ENCODE data around the gene LHFPL6.
"Not testable (repeated sequence)": the region's sequence is repeated elsewhere in the genome, so short reads cannot be mapped to it uniquely, and the experiment has no call there.

Gene LHFPL6

DNA sequence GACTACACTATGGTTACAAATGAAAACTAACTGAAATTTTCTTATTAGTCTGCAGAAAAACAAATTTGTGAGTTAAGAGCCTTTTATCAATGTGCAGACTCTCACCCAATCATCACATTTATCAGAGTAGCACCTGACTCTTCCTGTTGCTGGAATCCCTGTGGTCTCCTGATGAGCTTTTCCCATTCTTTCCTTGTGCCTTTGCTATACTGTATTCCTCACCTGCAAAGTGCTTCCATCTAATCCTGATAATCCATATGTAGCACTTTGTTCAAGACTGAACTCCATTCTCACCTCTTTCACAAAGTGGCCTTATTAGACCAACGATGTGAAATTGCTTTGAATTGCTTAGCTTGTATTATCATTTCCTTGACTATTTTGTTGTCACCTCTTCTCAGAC is 225.3 kb downstream of the LHFPL6 start:
- DNase-seq: no peak

DNA sequence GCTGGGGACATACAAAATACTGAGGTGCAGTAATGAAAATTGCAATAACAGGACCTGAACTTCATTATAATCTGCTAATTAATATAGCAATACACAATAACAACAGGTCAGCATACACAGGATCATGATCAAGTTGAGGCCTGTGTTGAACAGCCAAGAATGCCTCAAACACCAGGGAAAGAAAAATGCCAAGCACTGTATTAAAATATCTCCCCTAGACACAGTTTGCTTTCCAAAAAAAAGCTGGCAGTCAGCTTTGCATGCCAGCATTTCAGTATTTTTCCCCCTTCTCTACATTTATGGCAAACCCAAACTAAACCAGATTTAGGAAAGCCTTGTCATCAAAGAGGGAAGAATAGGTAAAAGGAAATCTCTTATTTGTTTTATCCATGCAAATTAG is 226.9 kb downstream of the LHFPL6 start:
- DNase-seq: peak; percentile 76

DNA sequence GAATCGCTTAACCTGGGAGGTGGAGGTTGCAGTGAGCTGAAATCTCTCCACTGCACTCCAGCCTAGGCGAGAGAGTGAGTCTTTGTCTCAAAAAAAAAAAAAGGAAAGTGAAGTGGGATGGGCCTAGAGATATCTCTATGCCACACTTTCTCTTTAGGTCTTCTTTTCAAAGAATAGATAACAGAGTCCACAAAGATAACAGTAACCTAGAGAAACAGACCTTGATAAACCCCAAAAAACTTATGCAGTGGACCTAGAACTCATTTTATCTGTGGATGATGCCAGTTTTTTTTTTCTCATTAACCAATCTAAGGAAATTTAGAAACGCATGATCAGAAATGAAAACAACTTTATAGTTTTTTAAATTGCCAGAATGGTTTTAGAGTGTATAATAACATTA is 227.4 kb downstream of the LHFPL6 start:
- DNase-seq: no peak

DNA sequence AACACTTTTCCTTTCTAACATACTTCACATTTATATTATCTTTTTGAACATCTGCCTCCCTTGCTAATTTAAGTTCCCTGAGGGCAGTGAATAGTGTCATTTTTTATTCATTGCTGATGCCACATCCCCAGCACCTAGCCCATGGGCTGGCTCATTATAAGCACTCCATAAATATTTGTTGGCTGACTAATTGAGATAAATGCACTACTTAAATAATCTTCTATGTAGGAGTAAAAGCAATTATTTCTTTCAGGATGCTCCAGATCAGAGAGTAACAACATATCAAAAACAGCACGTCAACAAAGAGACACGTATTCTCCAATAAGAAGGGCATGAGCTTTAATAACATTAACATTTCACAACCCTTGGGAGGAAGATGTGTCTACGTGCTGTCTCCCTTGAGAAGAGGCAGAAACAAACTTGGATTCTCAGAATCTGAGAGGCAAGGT is 228.2 kb downstream of the LHFPL6 start:
- DNase-seq: no peak

DNA sequence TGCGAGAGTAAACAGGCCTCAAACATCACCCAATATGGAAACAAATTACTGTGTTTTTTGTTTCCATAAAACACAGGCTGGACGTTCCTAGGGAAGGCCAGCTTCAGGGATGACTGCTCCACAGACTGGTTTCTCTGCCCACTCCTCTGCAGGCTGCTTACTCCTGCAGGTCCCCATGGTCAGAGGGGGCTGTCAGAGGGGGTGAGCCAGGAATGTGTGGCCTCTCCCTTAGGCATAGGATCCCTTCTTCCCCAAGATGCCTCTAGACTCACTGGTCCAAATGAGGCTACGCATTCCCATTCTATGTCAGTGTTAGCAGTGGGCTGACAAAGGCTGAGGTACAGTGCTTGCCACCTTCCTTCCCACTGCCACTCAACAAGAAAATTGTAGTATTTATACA is 229.8 kb downstream of the LHFPL6 start:
- no peak for DNase-seq

DNA sequence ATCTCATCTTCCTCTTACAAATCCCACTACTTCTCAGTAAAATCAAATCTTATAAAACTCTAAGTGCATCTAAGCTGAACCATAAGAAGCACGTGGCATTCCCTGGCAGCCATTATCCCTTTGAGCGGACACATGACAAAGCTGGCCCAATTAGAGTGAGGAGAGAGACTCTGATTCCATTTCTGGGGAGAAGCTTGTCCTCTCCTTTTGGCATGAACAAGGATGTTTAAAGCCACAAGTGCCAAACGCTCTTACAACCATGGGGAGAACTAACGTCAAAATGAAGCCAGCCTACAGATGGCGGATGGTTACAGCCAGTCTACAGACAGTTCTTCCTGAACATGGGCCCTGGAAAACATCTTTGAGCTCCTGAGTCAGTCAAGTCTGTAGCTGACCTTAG is 231.3 kb downstream of the LHFPL6 start:
- no peak for DNase-seq

DNA sequence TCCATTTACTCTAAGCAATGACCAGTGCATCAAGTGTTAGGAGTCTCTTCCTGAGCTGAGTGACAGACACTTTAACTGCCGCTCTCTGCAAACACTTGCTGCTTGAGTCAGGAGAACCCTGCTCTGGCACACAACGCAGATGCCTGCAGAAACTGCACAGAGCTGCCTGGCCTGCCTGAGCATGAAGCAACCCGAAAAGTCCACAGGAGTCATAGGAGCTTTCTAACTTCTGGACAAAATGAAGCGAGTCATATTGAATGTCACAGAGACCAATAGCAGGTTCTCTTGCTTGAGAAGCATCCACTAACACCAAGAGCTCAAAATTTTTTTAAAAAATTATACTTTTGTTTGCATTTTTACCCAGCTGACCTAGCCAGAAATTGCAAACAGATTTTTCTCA is 232.4 kb downstream of the LHFPL6 start:
- no peak for DNase-seq

DNA sequence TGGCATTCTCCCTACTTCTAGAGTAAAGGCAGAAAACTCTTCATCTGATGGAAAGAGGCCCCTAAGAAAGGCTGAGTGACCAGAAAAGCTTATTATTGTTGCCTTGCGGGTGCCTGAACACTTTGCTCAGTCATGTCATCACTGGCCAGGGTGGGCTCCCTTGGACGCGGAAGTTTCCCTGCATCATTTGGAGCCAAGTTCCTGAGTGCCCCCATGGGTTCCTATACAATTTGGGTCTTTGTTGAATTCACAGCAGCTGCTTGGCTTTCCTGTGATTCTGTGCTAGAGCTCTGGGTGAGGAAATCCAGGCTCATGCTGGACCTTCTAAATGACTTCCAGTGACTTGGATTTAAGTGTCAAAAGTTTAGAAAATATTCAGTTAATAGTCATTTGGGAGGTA is 232.9 kb downstream of the LHFPL6 start:
- DNase-seq: no peak

DNA sequence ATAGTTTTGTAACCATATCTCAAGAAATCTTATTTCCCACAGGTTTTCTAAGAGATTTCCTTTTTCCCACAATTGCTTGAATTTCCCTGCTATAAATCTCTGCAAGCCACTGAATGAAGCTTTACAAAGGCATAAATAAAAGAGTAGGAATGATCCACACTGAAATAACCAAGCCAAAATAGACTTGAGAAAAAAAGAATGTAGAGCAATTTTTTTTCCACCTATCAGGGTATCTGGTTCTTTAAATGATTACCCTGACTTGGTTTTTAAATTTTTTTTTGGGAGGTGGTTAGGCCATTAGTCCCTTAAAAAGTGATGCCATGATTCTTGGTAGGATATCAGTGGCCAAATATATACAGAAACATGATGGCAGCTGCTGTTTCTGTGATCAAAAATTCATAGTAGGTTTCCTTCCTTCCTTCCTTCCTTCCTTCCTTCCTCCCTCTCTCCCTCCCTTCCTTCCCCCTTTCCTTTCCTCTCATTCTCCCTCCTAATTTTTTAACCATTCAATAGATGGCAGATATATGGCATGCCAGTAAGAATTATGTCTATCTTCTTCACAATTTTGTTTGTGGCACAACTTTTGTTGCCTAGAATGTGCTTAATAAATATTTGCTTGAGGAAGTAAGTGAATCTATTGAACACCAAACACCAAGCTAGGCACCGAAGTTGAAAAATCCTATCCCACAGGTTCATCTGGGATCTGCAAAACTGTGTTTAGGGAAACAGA is 233.7 kb downstream of the LHFPL6 start:
- DNase-seq: no peak

DNA sequence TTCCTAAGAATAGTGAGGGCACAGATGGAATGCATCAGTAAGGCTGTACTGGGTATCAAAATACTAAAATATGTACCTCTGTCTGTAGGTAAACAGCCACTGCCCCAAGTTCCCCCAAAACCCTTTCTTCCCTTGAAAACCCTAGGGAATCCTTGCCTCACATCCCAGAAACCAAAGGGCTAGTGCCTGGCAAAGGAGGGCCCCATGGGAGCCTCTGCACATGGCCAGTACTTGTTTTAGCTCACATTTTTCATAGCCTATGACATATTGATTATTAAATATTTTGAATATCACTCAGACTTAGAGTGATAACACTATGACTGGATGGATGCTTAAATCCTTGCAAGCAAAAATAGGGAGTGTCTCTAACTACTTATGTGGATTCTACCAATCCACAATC is 237.1 kb downstream of the LHFPL6 start:
- no peak for DNase-seq

DNA sequence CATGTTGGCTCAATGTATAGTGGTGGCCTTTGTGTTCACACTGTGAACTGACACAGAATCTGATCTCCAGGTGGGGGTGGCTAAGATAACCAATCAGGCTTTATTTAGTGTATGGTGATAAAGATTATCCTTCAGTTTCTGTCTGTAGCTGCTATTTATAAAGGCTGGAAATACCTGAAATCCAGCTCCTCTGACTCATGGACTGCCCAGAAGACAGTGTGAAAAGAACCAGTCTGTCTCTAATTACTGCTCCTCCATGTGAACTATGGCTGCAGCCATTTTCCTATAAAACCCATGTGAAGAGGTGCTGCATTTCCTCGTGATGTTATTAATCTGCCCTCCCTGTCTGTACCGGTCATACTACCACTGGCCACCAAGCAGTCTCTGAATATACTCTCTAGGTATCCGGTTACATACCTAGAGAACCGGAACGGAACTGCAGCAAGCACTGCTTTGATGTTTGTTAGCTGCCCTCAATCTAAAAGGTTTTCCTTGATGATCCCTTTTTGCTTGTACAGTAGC is 238.0 kb downstream of the LHFPL6 start:
- peak; percentile 87 for DNase-seq

DNA sequence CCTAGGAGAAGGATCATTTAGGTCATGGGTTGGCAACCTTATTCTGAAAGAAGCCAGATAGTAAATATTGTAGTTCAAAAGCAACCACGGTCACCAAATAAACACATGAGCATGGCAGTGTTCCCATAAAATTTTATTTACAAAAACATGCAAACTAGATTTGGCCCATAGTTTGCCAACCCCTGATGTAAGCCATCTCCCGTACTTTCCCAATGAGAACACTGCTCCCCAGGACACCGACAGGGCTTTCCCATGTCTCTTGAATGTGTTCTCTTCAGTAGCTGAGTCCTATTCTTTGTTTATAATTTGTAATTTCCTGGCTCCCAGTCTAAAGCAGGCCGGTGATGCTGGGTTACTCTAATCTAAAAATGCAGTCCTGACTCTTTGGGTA is 239.6 kb downstream of the LHFPL6 start:
- no peak for DNase-seq

DNA sequence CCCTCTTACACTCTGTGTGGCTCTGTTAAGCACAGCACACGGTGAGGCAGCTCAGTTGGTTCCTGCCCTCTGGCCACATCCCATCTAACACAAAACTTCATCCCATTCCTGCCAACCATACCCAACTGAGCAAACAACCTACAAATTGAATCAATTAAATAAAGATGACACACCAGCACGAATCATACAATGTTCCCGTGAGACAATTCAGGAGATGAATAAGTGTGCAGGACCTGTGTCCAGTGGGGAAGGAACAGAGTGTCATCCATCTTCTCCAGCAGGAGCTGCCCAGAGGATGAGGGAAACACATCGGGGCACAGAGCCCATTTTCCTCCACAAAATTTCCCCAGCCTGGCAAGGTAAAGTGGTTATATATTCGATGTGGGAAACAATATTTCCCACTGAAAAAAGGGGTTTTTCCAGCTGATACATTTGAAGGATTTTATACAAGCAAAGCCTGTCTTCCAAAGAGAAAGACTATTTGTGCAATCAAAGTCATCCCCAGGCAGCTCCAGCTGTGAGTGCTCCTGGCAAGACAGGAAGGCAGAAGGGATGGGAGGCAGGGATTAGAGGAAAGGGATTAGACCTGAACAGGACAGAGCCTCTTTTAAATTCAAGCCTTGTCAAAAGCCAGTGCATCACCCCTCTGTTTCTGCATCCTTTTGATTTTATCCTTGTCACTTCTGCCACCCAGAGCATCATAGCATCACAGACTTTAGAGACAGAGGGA is 240.2 kb downstream of the LHFPL6 start:
- no peak for DNase-seq

DNA sequence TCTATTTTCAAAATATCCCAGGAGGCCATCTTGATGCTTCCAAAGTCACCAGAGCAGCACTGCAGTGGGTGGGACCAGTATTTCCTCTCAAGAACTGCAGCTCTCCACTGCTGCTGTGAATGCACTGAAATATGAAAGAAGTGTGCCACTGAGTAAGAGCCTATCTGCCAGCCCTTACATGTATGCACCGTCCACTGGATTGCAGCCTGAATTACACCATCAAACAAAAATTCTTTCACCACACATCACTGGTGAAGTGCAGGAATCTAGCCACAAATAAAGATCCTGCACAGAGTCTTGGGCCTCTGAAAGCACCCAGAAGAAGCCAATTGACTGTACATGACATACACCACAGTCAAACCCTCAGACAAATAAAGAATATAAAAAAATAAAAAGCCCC is 249.0 kb downstream of the LHFPL6 start:
- DNase-seq: no peak

DNA sequence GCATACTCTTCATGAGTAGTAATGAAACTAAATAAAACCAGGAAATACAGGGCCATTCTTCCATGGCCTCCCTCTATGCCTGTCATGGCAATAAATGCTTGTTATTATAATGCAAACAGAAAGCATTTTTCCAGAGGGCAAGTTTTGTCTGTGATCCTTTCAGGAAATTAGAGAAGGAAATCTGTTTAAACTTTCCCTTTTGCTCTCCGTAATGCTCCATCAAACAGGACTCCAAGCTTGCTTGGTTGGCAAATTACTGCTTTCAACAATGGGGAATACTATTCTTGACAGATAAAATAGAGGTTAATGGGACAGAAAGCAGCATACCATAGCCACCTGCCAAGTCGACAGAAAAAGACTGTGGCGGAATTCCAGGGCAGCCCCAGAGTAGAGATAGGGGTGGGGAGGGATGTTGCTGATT is 252.5 kb downstream of the LHFPL6 start:
- no peak for DNase-seq

DNA sequence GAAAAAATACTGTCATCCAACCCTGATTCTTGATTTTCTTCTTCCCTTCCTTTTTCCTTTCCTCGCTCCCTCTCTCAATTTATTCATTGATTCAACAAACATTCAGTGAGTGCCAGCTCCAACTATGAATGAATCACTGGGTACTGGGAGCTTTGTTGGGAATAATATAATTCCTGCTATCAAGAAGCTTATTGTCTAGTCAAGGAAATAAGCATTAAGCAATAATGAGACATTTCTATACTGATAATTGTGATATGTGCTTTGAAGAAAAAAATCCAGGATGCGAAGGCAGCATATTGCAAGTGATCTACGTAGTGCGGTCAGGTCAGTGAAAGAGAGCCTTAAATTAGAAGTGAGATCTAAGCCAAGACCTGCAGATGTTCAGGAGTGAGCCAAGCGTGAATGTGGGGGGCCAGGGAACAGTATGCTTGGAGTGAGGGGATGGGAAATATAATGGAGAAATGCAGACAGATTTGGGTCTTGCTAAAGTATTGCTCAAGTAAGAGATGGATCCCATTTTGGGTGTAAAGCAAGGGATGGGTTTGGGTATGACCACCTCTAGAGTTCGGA is 253.5 kb downstream of the LHFPL6 start:
- no peak for DNase-seq

DNA sequence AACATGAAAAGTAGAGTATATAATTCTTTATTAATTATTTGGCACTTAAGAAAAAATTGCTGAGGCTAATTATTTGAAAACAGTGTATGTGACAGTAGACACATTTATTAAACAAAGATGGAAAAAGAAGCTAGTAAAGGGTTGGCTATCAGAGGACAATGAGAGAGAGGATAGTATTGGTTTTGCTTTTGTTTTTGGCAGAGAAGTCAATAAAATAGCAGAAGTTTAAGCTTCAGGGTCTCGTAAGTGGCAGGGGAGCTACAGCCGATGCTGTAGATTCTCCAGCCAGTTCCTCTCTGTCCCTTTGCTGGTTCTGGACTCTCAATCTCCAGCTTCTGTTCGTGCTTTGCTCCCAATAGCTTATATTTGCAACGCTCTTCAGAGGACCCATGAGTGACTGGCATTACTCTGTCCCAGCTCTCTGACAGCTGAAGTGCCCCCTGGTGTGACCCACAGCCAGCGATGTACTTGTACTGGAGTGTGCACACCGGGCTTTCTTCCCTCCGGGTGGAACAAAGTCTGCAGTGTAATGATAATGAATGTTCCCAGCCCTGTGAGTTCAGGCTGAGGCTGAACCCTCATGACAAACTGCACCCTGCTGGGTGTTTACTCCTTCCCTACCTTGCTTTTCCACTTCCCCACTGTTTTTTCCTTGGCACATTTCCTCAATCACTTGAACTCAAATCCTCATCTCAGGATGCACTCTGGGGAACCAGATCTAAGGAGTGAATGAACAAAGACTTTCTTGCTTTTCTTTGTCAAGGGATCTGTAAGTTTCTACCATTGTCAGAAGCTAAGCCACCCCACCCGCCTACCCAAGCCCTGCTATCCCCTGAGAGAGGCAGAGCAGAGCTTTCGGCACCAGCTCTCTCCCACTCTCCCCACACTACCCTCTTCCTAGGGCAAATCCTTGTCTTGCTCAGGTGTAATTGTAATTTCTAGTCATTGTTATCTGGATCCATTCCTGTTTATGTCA is 254.8 kb downstream of the LHFPL6 start:
- no peak for DNase-seq

DNA sequence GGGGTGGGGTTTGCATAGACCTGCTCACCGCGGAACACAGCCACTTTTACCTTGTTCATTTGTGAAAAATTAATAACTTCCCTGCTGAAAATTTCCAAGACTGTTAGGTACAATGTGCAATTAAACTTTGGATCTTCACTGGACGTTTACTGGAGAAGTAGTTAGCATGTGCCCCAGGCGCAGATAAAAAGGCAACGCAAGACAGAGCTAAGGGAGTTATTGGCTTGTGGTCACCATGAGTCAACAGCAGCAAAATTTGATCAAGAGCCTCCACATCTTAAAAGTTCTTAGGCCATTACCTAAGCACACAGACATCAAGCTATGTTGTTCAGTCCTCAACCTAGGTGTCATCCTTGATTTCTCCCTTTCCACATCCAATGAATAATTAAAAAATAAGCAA is 257.0 kb downstream of the LHFPL6 start:
- DNase-seq: no peak

DNA sequence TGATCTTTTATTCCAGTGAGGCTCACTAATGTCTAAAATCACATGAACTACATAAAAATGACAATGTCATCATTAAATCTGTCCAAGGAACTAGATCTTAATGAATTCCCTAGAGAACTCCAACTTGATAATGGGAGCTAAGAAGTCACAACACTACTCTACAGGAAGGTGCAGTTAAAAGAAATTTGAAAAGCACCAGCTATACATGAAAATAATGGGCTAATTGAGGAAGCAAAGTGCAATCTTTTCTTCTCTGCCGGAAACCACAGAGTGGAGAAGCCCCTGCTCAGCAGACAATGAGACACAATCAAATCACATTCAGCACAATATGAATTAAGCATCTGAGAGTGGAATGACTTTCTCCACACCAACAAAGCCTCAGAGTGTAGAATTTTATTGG is 261.7 kb downstream of the LHFPL6 start:
- DNase-seq: no peak

DNA sequence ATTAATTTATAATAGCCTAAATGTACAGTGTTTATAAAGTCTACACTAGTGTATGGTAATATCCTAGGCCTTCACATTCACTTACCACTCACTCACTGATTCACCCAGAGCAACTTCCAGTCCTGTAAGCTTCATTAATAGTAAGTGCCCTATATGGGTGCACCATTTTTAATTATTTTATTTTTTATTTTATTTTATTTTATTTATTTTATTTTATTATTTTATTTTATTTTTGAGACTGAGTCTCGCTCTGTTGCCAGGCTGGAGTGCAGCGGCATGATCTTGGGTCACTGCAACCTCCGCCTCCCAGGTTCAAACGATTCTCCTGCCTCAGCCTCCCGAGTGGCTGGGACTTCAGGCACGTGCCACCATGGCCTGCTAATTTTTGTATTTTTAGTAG is 264.9 kb downstream of the LHFPL6 start:
- DNase-seq: not testable (repeated sequence)

DNA sequence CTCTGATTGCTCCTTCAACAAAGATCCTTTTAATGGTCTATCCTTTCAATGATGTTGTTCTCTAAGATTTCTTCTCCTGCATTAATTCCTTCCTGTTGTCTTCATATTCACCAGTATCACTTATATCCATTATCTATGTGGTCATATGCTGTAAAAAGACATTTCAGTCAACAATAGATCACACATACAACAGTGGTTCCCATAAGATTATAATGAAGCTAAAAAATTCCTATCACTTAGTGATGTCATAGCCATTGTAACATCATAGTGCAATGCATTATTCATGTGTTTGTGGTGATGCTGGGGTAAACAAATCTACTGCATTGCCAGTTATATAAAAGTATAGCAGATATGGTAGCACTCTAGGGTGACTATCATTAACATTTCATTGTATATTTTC is 266.1 kb downstream of the LHFPL6 start:
- DNase-seq: no peak

DNA sequence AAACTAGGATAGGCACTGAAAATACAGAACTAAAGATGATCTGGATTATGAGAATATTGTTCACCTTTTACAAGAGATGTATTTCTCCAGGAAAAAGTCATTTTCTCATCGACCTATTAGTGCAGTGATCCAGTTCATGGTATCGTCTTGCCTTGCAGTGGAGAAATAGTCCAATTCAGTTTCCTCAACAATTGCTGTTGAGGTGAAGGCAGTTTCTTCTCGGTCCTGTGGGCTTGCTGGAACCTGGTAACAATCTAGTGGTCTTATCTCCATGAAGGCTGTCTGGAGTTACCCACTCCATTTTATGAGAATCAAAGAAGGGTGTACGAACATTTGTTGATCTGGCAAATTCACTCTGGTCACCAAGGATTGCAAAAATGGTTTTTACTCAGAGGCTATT is 266.8 kb downstream of the LHFPL6 start:
- DNase-seq: no peak

DNA sequence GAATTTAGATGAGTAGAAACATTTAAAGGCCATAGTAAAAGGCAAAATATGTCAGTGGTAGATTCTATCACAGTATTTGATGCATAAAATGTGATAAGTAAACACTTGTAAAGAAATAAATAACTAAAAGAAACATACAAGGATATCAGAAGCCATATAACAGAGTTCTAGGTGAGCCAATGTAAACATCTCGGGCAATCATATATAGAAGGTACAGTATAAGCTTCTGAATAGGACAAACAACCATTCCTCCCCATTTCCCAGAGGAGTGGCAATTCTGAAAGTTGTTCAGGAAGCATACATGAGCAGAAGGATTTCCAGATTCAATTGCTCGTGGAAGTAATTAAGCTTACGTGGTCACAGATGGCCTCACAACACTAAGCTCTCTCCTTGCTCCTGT is 267.3 kb downstream of the LHFPL6 start:
- DNase-seq: no peak
